Thyroid gland (tissue), 4 donors: ENCODE measurements around the gene KRTAP2-1.

Experiments used
- POLR2A ChIP-seq, 2 donors: fragments of 450-650 bp; IDR thresholded peaks; one replicate each; pipeline ENCODE4 v1.6.1; 2017; ENCODE audit warnings: antibody characterized with exemption in 2 of 2, mild to moderate bottlenecking in 2 of 2, moderate library complexity in 1 of 2
- TF ChIP-seq, protein P1 (sequence below), 6 experiments: fragments of 200-600 bp in 3 of 6; fragments of 450-650 bp in 3 of 6; sonication (generic) in 3 of 6; IDR thresholded peaks; one replicate each; pipeline ENCODE4 v1.5.1; 2016 to 2019; ENCODE audit warnings: antibody characterized with exemption in 6 of 6, mild to moderate bottlenecking in 2 of 6, inconsistent platforms in 1 of 6, moderate library complexity in 1 of 6

GRCh38 chr17:41004397-41004796 is 42.7 kb downstream of the KRTAP2-1 start:
- TF ChIP-seq POLR2A (IDR thresholded peaks at IDR 0.05), result no peak
- TF ChIP-seq, protein P1, sequence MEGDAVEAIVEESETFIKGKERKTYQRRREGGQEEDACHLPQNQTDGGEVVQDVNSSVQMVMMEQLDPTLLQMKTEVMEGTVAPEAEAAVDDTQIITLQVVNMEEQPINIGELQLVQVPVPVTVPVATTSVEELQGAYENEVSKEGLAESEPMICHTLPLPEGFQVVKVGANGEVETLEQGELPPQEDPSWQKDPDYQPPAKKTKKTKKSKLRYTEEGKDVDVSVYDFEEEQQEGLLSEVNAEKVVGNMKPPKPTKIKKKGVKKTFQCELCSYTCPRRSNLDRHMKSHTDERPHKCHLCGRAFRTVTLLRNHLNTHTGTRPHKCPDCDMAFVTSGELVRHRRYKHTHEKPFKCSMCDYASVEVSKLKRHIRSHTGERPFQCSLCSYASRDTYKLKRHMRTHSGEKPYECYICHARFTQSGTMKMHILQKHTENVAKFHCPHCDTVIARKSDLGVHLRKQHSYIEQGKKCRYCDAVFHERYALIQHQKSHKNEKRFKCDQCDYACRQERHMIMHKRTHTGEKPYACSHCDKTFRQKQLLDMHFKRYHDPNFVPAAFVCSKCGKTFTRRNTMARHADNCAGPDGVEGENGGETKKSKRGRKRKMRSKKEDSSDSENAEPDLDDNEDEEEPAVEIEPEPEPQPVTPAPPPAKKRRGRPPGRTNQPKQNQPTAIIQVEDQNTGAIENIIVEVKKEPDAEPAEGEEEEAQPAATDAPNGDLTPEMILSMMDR (IDR thresholded peaks at IDR 0.05), result no peak
